Endothelial cell of umbilical vein (primary cell): Measurements from ENCODE around the gene SULT1A2. TPM values are rescaled to one million over a fixed set of nuclear protein-coding genes. Genes with fewer than 3 reads are reported as not detected.

Source experiments
- BruUV-seq: library from RNA; stranded (reverse); fragments of 400-500 nt; replicated peaks from 2 replicates; lab custom pipeline; 2021; lab: Mats Ljungman, UMichigan
- CTCF ChIA-PET: fragments of 300-600, 350-600 bp; sonication (Branson Sonifier 250); formaldehyde crosslinking; loops from one replicate; lab custom pipeline; 2021; ENCODE audit warnings: antibody characterized with exemption, inconsistent platforms; lab: Charles Lee
- POLR2A ChIA-PET: fragments of 300-600, 350-600 bp; sonication (Branson Sonifier 250); formaldehyde crosslinking; loops from one replicate; lab custom pipeline; 2021; ENCODE audit warnings: antibody characterized with exemption, inconsistent platforms; lab: Charles Lee
- DNase-seq: peaks from one replicate; pipeline ENCODE4 v3.0.0-alpha.2; 2011; ENCODE audit warnings: low read depth, low spot score
- FAIRE-seq: peaks from 2 replicates; lab custom pipeline; 2011; peaks lifted over from hg19 to GRCh38; lab: Jason Lieb, UNC
- H2AFZ ChIP-seq: 2 replicates; pipeline ENCODE4 v1.6.0; 2012; ENCODE audit warnings: low read depth, low read length, control low read depth, inconsistent platforms
- H3K27ac ChIP-seq: 2 replicates; pipeline ENCODE4 v1.5.1; 2011; ENCODE audit warnings: low read depth, mild to moderate bottlenecking, control low read depth, low read length, moderate library complexity; ENCODE audit not compliant: insufficient read depth
- H3K27me3 ChIP-seq, 2 experiments: 2 replicates each; pipeline versions ENCODE4 v1.6.0 to v1.6.1; 2011; ENCODE audit warnings: low read length in 2 of 2, mixed read lengths in 1 of 2; ENCODE audit not compliant: control insufficient read depth in 2 of 2, insufficient read depth in 2 of 2
- H3K36me3 ChIP-seq, 2 experiments: 2 replicates in 1 of 2; 3 replicates in 1 of 2; pipeline ENCODE4 v1.5.1; 2011; ENCODE audit warnings: low read length in 2 of 2, mild to moderate bottlenecking in 1 of 2, moderate library complexity in 1 of 2; ENCODE audit not compliant: control insufficient read depth in 2 of 2, insufficient read depth in 2 of 2; ENCODE audit errors: extremely low read depth in 1 of 2
- H3K4me1 ChIP-seq: 3 replicates; pipeline ENCODE4 v1.5.1; 2011; ENCODE audit warnings: mild to moderate bottlenecking, low read length; ENCODE audit not compliant: control insufficient read depth, insufficient read depth; ENCODE audit errors: extremely low read depth
- H3K4me2 ChIP-seq: 2 replicates; pipeline ENCODE4 v1.6.1; 2011; ENCODE audit warnings: low read length, control low read depth, mixed read lengths; ENCODE audit not compliant: insufficient read depth
- H3K4me3 ChIP-seq, 3 experiments: fragments of 200-600 bp in 1 of 3; sonication (generic), shearing (Covaris generic) in 1 of 3; replicated peaks in 1 of 3; 2 replicates each; pipeline ENCODE4 v1.5.1; 2011 to 2016; ENCODE audit warnings: control low read depth in 3 of 3, low read length in 3 of 3, mild to moderate bottlenecking in 2 of 3, inconsistent platforms in 1 of 3, low read depth in 1 of 3, moderate library complexity in 1 of 3; ENCODE audit not compliant: insufficient read depth in 1 of 3
- H3K79me2 ChIP-seq: 2 replicates; pipeline ENCODE4 v1.6.0; 2012; ENCODE audit warnings: low read length, inconsistent platforms; ENCODE audit not compliant: control insufficient read depth, insufficient read depth
- H3K9ac ChIP-seq: replicated peaks from 2 replicates; pipeline ENCODE3; 2011; ENCODE audit warnings: low read length, control low read depth; ENCODE audit not compliant: insufficient read depth; ENCODE audit errors: extremely low read depth
- H3K9me1 ChIP-seq: replicated peaks from 3 replicates; pipeline ENCODE4 v1.6.0; 2011; ENCODE audit warnings: mild to moderate bottlenecking, low read length; ENCODE audit not compliant: control insufficient read depth, insufficient read depth; ENCODE audit errors: extremely low read depth
- H3K9me3 ChIP-seq: replicated peaks from 2 replicates; pipeline ENCODE4 v1.5.1; 2012; ENCODE audit warnings: low read length, inconsistent platforms; ENCODE audit not compliant: control insufficient read depth, insufficient read depth
- H4K20me1 ChIP-seq: replicated peaks from 2 replicates; pipeline ENCODE3; 2011; ENCODE audit warnings: mild to moderate bottlenecking, low read length; ENCODE audit not compliant: control insufficient read depth, insufficient read depth; ENCODE audit errors: extremely low read depth
- CTCF ChIP-seq, 2 donors: IDR thresholded peaks; 1 replicate in 1 of 2; 2 replicates in 1 of 2; pipeline ENCODE4 v1.5.1; 2011; ENCODE audit warnings: low read length in 2 of 2, mild to moderate bottlenecking in 2 of 2, moderate library complexity in 2 of 2, control low read depth in 1 of 2, inconsistent platforms in 1 of 2, low read depth in 1 of 2; ENCODE audit not compliant: insufficient read depth in 1 of 2; ENCODE audit errors: extremely low read depth in 1 of 2
- EZH2 ChIP-seq: IDR thresholded peaks from 2 replicates; pipeline ENCODE4 v1.6.1; 2012; ENCODE audit warnings: borderline replicate concordance, low read depth, mild to moderate bottlenecking, moderate library complexity, low read length, inconsistent platforms; ENCODE audit not compliant: severe bottlenecking
- FOS ChIP-seq: IDR thresholded peaks from 2 replicates; pipeline ENCODE4 v1.6.1; 2011; ENCODE audit warnings: mild to moderate bottlenecking, low read length, moderate library complexity, borderline replicate concordance; ENCODE audit not compliant: insufficient read depth
- GATA2 ChIP-seq: IDR thresholded peaks from 2 replicates; pipeline ENCODE4 v1.7.0; 2011; ENCODE audit warnings: low read depth, mild to moderate bottlenecking, moderate library complexity, mixed read lengths, low read length; ENCODE audit not compliant: insufficient read length, insufficient read depth
- JUN ChIP-seq: IDR thresholded peaks from 2 replicates; pipeline ENCODE4 v1.6.1; 2011; ENCODE audit warnings: borderline replicate concordance, low read depth; ENCODE audit not compliant: insufficient read length, insufficient read depth
- MAX ChIP-seq: IDR thresholded peaks from 2 replicates; pipeline ENCODE4 v1.6.1; 2011; ENCODE audit not compliant: insufficient read depth, insufficient read length
- MYC ChIP-seq: IDR thresholded peaks from one replicate; pipeline ENCODE4 v1.6.1; 2011; ENCODE audit warnings: mild to moderate bottlenecking, low read depth, low read length
- POLR2A ChIP-seq: IDR thresholded peaks from 2 replicates; pipeline ENCODE4 v1.6.1; 2012; ENCODE audit warnings: low read depth, mild to moderate bottlenecking, control low read depth, low read length
- POLR2AphosphoS5 ChIP-seq: IDR thresholded peaks from 2 replicates; pipeline ENCODE4 v1.6.1; 2012; ENCODE audit warnings: low read depth, mild to moderate bottlenecking, control low read depth, low read length, moderate library complexity; ENCODE audit not compliant: insufficient read depth
- dilution Hi-C: fragments of 300-500 bp; cut with MboI; formaldehyde crosslinking; loops from one replicate; pipeline ENCODE4 v1.15.0; 2019; ENCODE audit warnings: low sequenced_read_pairs; ENCODE audit not compliant: extremely low pct_ligation_motif_present
- intact Hi-C: fragments of 100-400 bp; cut with micrococcal nuclease; formaldehyde crosslinking; loops from one replicate; pipeline ENCODE4 v1.10.0; 2022
- polyA plus RNA-seq, 4 experiments: library from polyadenylated mRNA; depleted of rRNA in 3 of 4; stranded (reverse) in 3 of 4; unstranded in 1 of 4; fragments of >200 nt; gene quantifications; 2 replicates each; pipeline versions ENCODE4 v1.2.1 to v1.2.3, GENCODE V29; 2011 to 2012; ENCODE audit warnings: missing spikeins in 1 of 4
- total RNA-seq: library from RNA; stranded (reverse); gene quantifications from 2 replicates; pipeline ENCODE4 v1.2.3, GENCODE V29; 2021

SULT1A2 gene
- total and polyA plus RNA-seq, 2 donors (not counting 3 experiments of a cell fraction or from before 2014, with no cell fraction given): not detected

- intact Hi-C loops (no loop called here), dilution Hi-C loops (no loop called here)
- H2AFZ ChIP-seq: no peak overlapping the region
- POLR2A ChIA-PET: no interaction called here
- BruUV-seq: no TSS peak
- peaks cover 0 to 16% of the 10 kb centered on the region in 2 experiments for H3K36me3 ChIP-seq
- no peaks in the 10 kb centered on the region for H3K4me1 ChIP-seq
- CTCF ChIA-PET: no interaction called here
- FAIRE-seq: no peak
- H3K9ac ChIP-seq: no peak overlapping the region
- TF ChIP-seq EZH2 (no peak), POLR2AphosphoS5 (no peak), POLR2A (no peak), JUN (no peak), CTCF (IDR thresholded peaks at IDR 0.05; ENCODE audit: extremely low read depth in 1 of 2, insufficient read depth in 1 of 2, low read depth in 1 of 2, low read length in 2 of 2) (no peak), GATA2 (no peak), MAX (no peak), MYC (no peak), FOS (no peak)
- no peaks in the 10 kb centered on the region for H3K9me3 ChIP-seq
- no peak overlapping the region for H3K4me3 ChIP-seq
- H4K20me1 ChIP-seq: no peaks in the 10 kb centered on the region
- H3K27ac ChIP-seq: no peak overlapping the region
- H3K4me2 ChIP-seq: no peak overlapping the region
- no peaks in the 10 kb centered on the region for H3K9me1 ChIP-seq
- DNase-seq: no peak
- no peaks in the 10 kb centered on the region for H3K79me2 ChIP-seq
- no peaks in the 10 kb centered on the region for H3K27me3 ChIP-seq
Observed at GRCh38 chr16:28592511-28592910, 4.3 kb downstream of the SULT1A2 start.
